ENCODE results near the gene RETREG3. TPM values are rescaled to one million over a fixed set of nuclear protein-coding genes. Genes with fewer than 3 reads are reported as not detected.
A peak's percentile ranks its signal among the peaks of the same experiment; 100 is the strongest.

Gene RETREG3
- polyA plus RNA-seq, 3 donors = 13.6 to 28.8 (median 20.7) TPM

DNA sequence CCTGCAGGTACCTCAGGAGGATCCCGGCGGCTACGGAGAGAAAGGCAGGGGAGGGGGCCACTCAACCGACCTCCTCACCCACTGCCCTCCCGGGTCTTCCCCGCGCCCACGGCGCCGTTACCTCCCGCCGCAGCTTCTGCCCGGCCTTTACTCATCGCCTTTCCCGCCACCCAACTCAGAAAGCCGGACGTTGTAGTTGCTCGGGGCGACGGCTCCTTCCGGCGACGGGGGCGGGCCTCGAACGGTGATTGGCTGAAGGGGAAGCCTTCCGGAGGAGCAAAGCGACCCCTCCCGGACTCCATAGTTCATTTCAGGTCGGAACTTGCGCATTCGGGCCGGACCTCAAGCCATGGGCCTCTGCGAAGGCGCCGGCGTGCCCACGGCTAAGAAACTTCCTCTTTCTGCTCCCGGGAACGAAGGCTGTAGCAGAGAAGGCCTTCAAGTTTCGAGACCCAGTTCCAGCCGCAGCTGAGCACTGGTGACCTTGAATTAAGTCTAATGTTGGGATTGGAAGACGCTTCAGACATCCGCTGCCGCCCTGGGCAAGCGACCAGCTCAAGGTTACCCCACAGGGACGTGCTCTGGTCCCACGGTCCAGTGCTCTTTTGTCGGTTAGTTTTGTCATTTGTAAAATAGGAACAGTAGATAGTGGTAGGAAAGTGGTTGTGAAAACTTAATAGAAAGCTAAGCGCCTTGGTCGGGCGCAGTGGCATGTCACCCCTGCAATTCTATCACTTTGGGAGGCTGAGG, 31.5 kb downstream of the RETREG3 start, which contains the start of gene PSMC3IP:
Gene PSMC3IP (minus strand): TSS at position 198 of the 750 bp plus-strand sequence. CDS start 43 bp downstream, at position 155.
- H3K27ac ChIP-seq (ENCODE audit: low read depth, low read length) = no peak within 1 kb of the TSS
- 0% methylated on average over 52 of the region's 52 CpGs for WGBS, 3 donors

DNA sequence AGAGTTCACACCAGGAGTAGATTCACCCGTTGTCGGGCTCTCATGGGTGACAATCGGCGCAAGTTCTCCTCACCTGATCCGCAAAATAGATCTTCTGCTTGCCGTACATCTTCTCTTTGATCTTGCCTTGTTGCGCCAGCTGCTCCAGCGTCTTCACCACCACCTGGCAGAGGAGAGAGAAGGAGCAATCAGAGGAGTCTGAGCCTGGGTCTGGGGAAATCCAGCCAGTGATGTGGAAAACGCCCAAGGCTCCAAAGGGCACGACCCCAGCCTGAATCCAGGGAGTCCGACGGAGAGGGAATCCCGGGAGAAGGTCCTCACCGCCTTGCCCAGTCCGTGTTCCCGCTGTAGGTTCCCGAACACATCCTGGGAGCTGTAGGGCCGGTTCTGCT, 32.0 kb downstream of the RETREG3 start:
- H3K27ac ChIP-seq (ENCODE audit: low read depth, low read length) = no peak overlapping the region
- WGBS, 3 donors = 5 to 15% (median 7%) methylated on average over 18 of the region's 18 CpGs

DNA sequence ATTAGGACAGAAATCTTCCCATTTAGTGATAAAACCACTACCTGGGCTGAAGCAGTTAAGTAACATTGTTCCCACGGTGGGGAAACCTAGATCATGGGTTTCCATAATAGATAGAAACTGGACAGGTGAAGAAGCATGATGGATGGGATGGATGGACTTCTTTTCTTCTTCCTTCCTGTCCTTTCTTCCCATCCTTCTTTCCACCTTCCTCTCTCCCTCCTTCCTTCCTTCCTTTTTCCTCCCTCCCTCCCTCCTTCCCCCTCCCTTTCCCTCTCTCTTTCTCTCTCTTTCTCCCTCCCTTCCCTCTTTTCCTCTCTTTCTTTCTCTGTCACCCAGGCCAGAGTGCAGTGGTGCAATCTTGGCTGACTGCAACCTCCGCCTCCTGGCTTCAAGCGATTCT, 34.7 kb downstream of the RETREG3 start:
- 68 to 83% (median 73%) methylated on average over 3 of the region's 3 CpGs for WGBS, 3 donors
- H3K27ac ChIP-seq (ENCODE audit: low read depth, low read length) = no peak overlapping the region

DNA sequence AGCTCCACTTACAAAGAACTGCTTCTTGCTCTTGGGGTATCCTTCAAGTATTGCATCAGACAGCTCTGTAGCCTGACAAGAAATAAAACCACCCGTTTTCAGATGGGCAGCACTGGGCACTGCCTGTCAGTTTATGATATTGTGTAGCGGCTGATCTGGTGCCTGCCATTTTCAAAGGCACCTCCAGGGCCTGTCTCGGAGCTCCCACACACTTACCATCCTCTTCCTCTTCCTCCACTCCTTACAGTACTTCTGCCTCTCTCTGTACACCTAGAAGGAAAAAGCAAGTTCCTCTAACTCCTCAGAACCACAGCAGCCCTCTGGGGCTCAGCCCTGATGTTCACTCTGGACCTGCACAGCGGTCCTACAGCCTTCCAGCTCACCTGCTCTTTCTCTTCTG, 36.1 kb downstream of the RETREG3 start:
- H3K27ac ChIP-seq (ENCODE audit: low read depth, low read length) = no peak overlapping the region

DNA sequence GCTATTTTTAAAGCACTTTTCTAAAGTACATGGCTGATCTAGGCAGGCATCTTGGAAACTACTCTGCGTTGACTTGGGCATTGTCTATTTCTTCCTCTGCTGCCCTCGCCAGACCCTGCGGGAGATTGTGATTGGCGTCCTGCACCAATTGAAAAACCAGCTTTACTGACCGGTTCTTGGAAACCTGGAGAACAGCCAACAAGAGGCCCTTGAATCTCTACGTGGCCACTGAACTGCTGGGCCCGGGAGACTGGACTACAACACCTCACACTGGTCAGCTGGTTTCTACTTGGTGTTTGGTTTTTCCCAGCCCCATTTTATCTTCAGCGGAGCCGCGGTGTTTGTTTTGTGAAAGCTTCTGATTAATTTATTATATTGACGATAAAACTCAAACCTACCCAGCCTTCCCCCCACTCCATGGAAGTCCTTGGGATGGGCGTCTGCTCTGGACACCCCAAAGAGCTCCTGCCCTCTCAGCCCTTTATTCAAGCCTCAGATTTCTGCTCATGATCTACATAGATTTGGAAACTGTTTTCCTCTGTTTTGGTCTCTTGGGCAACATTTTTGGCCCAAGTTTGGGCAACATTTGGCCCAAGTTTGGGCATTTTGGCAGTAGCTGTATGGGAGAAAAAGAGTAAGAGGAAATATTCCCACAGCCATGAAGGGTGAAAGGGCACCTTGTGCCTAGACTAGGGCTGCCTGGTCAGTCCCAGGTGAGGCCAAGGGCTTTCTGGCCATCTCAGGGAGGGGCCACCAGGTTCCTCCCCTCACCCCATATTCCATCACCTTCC, 37.5 kb downstream of the RETREG3 start:
- WGBS, 3 donors = 26 to 78% (median 65%) methylated on average over 12 of the region's 12 CpGs
- no peak overlapping the region for H3K27ac ChIP-seq (ENCODE audit: low read depth, low read length)

More for the DNA sequence above, 36.1 kb downstream of the RETREG3 start:
- 63 to 79% (median 71%) methylated on average over 4 of the region's 4 CpGs for WGBS, 3 donors

DNA sequence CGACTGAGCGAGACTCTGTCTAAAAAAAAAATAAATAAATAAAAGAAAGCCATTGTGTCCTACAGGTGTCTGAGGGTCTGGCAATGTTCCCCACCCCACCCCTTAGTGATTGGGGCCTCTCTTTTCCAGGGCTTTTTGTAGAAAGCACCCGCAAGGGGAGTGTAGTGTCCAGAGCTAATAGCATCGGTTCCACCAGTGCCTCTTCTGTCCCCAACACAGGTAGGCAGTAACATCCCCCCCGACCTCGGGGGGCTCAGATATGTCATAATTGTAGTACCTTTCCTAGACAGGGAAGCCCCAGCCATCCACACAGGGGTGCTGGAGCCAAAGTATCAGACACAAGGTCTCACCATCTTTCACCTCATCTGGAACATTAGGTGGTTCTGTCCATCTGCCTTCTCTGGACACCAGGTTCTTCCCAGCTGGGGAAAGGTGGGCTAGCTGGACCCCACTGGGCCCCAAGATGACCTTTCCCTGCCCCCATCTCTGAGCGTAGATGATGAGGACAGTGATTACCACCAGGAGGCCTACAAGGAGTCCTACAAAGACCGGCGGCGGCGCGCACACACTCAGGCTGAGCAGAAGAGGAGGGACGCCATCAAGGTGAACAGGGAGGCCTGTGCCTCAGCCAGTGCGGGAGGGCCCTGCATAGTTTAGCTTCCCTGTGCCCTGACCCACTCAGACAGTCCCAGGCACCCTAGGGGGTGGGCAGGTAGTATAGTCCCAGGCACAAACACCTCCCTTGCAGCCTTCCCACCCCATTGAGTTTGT, 40.6 kb downstream of the RETREG3 start:
- no peak overlapping the region for H3K27ac ChIP-seq (ENCODE audit: low read depth, low read length)

DNA sequence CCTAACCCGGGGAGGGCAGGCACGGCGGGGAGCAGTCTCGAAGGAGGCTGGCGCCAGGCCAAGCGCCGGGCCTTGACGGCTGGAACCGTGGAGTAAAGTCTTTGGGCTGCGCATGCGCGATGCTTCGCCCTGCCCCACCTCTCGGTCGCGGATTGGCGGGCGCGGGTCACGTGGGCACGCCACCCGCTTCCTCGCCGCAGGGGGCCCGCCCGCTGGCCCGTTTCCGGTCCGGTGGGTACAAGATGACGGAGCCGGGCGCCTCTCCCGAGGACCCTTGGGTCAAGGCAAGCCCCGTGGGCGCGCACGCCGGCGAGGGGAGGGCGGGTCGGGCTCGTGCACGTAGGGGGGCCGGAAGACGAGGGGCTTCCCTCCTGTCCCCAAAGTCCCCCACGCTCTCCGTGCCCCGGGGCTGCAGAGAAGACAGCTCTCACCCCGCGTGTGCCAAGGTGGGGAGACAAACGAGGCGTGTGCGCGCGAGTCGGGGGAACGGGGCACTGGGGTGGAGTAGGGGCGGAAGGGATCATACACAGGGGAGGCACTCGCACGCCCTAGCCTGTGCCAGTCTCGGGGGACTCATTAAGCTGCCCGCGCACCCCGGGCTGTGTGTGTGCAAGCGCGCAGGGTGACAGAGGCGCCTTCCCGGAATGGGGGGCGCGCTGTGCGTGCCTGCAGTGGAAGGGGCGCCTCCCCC, 42.1 kb downstream of the RETREG3 start, which contains the start of gene MLX:
Gene MLX (plus strand): TSS at position 218 of the 691 bp plus-strand sequence. CDS start 25 bp downstream, at position 243.
- 0 to 1% (median 1%) methylated on average over 55 to 72 of the region's 72 CpGs for WGBS, 3 donors
- H3K27ac ChIP-seq (ENCODE audit: low read depth, low read length) = peak within 1 kb of the TSS; percentile 73

More for the DNA sequence above, 40.6 kb downstream of the RETREG3 start:
- WGBS, 3 donors = 82 to 88% (median 88%) methylated on average over 14 of the region's 14 CpGs

DNA sequence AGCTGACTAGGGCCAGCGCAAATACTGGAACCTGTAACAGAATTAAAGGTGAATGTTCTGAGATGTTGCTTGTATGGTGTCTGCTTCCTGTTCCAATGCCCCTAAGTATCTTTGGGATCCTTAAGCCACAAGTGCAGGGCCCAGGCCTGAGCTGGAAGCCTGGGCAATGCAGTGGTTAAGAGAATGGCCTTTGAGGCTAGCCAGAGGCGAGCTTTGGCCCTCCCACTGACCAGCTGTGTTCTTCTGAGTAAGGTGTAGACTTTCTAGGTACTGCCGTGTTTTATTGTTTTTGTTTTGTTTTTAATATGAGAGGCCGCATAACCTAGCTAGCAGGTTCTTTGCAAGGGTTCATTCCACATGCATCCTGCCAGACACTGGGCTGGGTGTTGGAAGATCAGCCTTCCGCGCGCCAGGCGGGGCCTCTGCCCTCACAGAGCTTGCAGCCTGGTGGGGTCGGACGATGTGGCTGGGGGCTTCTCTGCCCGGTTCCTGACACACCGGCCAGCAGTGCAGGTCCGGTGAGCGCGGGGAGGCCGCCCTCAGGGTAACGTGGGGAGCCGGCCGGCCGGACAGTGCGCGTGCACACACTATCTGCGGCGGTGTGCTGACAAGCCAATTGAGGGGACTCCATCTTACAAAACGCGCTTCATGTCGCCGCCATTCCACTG, 42.8 kb downstream of the RETREG3 start:
- 23 to 39% (median 30%) methylated on average over 28 of the region's 28 CpGs for WGBS, 3 donors
- H3K27ac ChIP-seq (ENCODE audit: low read depth, low read length) = no peak overlapping the region

DNA sequence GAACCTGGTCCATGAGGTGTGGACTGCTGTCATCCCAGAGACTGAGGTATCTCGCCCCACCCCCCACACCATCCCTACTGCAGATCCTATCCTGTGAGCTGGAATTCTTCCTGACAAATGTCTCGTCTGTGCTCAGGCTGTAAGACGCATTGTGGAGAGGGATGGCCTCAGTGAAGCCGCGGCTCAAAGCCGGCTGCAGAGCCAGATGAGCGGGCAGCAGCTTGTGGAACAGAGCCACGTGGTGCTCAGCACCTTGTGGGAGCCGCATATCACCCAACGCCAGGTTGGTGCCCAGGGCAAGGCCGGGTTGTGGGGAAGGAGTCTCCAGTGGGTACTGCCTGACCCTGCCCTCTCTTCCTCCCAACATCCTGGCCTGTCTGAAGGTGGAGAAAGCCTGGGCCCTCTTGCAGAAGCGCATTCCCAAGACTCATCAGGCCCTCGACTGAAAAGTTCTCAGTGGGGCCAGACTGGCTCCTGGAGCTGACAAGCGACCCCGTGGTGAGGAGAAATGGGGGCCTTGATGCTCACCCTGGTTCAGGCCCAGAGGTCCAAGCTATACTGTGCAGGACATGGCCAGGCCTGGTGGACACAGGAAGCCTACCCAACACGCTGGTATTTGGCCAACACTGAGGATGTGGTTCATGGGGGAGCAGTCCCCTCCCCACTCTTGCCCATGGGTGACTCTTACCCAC, 43.5 kb downstream of the RETREG3 start:
- 88 to 92% (median 89%) methylated on average over 16 of the region's 16 CpGs for WGBS, 3 donors
- no peak overlapping the region for H3K27ac ChIP-seq (ENCODE audit: low read depth, low read length)

DNA sequence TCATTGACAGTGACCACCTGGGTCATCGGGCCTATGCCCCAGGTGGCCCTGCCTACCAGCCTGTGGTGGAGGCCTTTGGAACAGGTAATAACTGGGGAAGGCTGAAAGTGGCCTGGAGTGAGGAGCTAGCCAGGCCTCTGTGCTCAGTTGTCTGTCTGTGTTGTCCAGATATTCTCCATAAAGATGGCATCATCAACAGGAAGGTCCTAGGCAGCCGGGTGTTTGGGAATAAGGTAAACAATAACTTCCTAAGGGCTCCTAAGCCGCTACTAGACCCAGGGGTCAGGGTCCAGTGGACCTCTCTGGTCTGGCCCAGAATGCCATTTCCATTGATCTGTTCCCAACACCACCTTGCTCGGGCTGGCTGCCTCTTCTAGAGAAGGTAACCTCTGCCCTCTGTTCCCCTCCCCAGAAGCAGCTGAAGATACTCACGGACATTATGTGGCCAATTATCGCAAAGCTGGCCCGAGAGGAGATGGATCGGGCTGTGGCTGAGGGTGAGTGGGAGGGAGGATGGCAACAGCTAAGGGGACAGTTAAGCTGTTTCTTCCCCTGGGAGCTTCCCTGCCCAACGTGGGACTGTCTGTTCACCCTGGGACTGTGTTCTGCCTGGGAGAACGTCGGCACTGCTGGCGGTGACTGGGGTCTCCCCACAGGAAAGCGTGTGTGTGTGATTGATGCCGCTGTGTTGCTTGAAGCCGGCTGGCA, 44.2 kb downstream of the RETREG3 start:
- WGBS, 3 donors = 88 to 90% (median 89%) methylated on average over 15 of the region's 15 CpGs
- H3K27ac ChIP-seq (ENCODE audit: low read depth, low read length) = no peak overlapping the region

DNA sequence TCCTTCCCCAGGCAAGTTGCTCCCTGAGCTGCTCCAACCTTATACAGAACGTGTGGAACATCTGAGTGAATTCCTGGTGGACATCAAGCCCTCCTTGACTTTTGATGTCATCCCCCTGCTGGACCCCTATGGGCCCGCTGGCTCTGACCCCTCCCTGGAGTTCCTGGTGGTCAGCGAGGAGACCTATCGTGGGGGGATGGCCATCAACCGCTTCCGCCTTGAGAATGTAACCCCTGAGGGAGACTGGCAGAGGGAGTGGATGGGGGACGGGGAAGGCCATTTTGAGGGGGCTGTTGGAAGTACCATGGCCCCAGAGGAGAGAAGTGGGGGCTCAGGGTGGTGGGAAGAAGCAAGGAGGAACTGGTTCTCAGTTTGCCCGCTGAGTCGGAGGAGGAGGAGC, 45.2 kb downstream of the RETREG3 start:
- no peak overlapping the region for H3K27ac ChIP-seq (ENCODE audit: low read depth, low read length)
- WGBS, 3 donors = 80 to 81% (median 81%) methylated on average over 9 of the region's 9 CpGs

DNA sequence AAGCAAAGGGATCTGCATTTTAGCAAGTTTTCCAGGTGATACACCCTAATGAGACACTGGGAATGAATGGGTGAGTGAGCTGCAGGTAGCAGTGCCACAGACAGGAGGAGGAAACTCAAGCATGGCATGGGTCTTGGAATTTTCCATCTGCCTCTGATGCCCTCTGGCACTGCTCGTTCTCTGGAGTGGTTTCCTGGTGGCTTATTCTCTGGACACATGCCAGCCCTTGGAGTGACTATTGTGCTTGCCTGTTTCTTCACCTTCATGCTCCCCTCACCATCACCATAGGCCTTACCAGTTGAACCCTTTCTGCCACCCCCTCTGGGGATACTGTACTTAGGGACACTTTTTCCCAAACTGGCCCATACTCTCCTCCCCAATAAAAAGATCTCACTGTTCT, 45.6 kb downstream of the RETREG3 start:
- no peak overlapping the region for H3K27ac ChIP-seq (ENCODE audit: low read depth, low read length)
- WGBS, 3 donors = 18 to 30% (median 21%) methylated on average over 1 of the region's 1 CpG

DNA sequence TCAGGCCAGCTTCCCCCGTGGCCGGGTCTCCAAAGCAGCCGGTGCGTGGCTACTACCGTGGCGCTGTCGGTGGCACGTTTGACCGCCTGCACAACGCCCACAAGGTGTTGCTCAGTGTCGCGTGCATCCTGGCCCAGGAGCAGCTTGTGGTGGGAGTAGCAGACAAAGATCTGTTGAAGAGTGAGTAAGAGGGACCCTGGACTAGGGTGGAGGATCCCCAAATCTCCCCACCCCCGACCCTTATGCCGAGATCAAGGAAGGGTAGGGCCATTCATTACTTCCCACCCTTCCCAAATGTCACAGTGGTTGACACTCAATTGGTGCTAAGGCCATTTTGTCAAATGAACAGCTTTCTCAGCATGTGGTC, 46.0 kb downstream of the RETREG3 start:
- H3K27ac ChIP-seq (ENCODE audit: low read depth, low read length) = no peak overlapping the region
- WGBS, 3 donors = 33 to 78% (median 75%) methylated on average over 14 of the region's 14 CpGs

DNA sequence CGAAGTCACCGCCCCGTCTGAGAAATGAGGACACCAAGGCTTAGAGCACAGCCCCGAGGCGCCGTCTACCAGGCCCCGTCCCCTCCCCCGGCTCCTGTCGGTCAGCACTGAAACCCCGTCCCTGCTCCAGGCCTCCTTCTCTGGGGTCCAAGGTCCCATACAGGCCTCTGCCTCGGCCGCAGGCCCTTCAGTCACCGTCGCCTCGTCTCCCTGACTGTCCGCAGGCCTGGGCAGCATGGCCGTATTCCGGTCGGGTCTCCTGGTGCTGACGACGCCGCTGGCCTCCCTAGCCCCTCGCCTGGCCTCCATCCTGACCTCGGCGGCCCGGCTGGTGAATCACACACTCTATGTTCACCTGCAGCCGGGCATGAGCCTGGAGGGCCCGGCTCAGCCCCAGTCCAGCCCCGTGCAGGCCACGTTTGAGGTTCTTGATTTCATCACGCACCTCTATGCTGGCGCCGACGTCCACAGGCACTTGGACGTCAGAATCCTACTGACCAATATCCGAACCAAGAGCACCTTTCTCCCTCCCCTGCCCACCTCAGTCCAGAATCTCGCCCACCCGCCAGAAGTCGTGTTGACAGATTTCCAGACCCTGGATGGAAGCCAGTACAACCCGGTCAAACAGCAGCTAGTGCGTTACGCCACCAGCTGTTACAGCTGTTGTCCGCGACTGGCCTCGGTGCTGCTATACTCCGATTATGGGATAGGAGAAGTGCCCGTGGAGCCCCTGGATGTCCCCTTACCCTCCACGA, 46.6 kb downstream of the RETREG3 start:
- peak overlapping the region; percentile 97 for H3K27ac ChIP-seq (ENCODE audit: low read depth, low read length)
- 5 to 9% (median 7%) methylated on average over 48 of the region's 48 CpGs for WGBS, 3 donors

DNA sequence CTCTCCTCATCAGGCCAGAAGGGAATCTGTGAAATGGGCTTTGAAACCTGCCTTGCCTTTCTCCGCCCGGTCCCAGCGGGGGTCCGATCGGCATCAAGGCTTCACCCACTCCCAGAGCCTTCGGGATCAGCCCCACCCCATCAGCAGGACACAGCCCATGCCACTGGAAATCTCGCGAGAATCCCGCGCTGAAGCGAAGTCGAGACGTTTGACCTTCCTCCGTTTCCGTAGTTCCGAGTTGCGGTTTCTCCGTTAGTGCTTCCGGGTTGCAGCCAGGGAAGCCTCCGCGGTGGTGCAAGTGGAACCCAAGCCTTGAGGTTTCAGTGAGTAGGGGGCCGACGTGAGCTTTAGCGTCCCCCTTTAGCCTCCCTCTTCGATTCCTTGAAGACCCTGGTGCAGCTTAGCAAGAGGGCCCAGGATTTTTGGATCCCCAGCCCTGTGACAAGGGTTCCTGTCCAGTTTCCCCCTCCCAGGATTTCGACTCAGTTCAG, 47.2 kb downstream of the RETREG3 start, which contains the start of gene COASY:
Gene COASY (plus strand): TSS at position 252 of the 491 bp plus-strand sequence. CDS start 475 bp downstream, outside the sequence.
- peak within 1 kb of the TSS; percentile 97 for H3K27ac ChIP-seq (ENCODE audit: low read depth, low read length)
- WGBS, 3 donors = 0 to 1% (median 1%) methylated on average over 26 of the region's 26 CpGs

DNA sequence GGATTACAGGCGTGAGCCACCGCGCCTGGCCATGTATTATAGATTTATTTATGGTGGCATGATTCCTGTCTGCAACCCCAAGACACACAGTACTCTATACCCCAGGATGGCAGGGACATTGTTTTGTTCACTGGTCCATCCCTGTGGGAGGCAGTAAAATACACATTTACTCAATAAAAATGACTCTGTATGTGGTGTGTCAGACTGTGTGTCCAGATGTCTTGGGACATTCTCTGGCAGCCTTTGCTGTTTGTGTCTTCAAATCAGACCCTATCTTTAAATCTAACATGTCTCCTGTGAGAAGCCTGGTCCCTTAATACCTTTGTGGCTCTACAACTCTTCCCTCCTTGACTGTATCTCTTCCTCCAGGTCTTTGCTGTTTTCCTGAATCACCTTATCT, 48.9 kb downstream of the RETREG3 start:
- no peak overlapping the region for H3K27ac ChIP-seq (ENCODE audit: low read depth, low read length)
- 83 to 86% (median 85%) methylated on average over 3 of the region's 3 CpGs for WGBS, 3 donors

Data from adipose tissue (tissue), 3 donors.